ENCODE data around the gene BNIP2.
"Not testable (repeated sequence)": the region's sequence is repeated elsewhere in the genome, so short reads cannot be mapped to it uniquely, and the experiment has no call there.

BNIP2 gene

GRCh38 chr15:59656897-59657634 lies 32.1 kb downstream of the BNIP2 start, which contains the start of gene GTF2A2:
Gene GTF2A2 (minus strand): TSS chr15:59657515. CDS start chr15:59652277, 5,238 bp downstream.
- FAIRE-seq (peak; percentile 99), DNase-seq (ENCODE audit: insufficient read length) (peak; percentile 86)
- TF ChIP-seq TAF1 (IDR thresholded peaks at IDR 0.05; ENCODE audit: borderline replicate concordance, low read depth, low read length) (peak; percentile 77), POLR2AphosphoS5 (IDR thresholded peaks at IDR 0.05; ENCODE audit: low read depth, low read length) (peak; percentile 81), POLR2A (IDR thresholded peaks at IDR 0.05; ENCODE audit: low read depth, low read length) (peak; percentile 82)

DNA sequence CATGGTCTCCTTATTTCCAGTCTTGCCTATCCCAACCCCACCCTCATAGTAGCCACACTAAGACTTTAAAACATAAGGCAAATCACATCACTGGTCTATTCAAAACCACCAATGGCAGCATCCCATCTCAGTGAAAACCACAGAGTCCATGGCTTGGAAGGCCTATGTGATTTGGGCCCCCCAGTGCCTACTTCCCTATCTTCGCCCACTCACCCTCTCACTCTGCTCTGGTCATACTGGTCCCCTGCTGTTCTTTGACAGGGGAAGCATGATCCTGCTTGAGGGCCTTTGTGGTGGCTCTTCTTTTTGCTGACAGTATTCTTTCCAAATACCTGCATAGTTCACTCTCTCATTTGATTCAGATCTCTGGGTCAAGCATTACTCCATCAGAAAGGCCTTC lies 35.1 kb downstream of the BNIP2 start:
- TF ChIP-seq TAF1 (IDR thresholded peaks at IDR 0.05; ENCODE audit: borderline replicate concordance, low read depth, low read length): no peak
- TF ChIP-seq POLR2AphosphoS5 (IDR thresholded peaks at IDR 0.05; ENCODE audit: low read depth, low read length): no peak
- TF ChIP-seq POLR2A (IDR thresholded peaks at IDR 0.05; ENCODE audit: low read depth, low read length): no peak
- FAIRE-seq (no peak), DNase-seq (ENCODE audit: insufficient read length) (no peak)

GRCh38 chr15:59649603-59650002 lies 39.5 kb downstream of the BNIP2 start:
- FAIRE-seq (no peak), DNase-seq (ENCODE audit: insufficient read length) (no peak)
- TF ChIP-seq TAF1 (IDR thresholded peaks at IDR 0.05; ENCODE audit: borderline replicate concordance, low read depth, low read length): no peak
- no peak for TF ChIP-seq POLR2AphosphoS5 (IDR thresholded peaks at IDR 0.05; ENCODE audit: low read depth, low read length)
- no peak for TF ChIP-seq POLR2A (IDR thresholded peaks at IDR 0.05; ENCODE audit: low read depth, low read length)

- DNase-seq (ENCODE audit: insufficient read length) (no peak), FAIRE-seq (no peak)
- no peak for TF ChIP-seq TAF1 (IDR thresholded peaks at IDR 0.05; ENCODE audit: borderline replicate concordance, low read depth, low read length)
- TF ChIP-seq POLR2A (IDR thresholded peaks at IDR 0.05; ENCODE audit: low read depth, low read length): no peak
- no peak for TF ChIP-seq POLR2AphosphoS5 (IDR thresholded peaks at IDR 0.05; ENCODE audit: low read depth, low read length)
Observed at GRCh38 chr15:59647085-59647484, 42.0 kb downstream of the BNIP2 start.

DNA sequence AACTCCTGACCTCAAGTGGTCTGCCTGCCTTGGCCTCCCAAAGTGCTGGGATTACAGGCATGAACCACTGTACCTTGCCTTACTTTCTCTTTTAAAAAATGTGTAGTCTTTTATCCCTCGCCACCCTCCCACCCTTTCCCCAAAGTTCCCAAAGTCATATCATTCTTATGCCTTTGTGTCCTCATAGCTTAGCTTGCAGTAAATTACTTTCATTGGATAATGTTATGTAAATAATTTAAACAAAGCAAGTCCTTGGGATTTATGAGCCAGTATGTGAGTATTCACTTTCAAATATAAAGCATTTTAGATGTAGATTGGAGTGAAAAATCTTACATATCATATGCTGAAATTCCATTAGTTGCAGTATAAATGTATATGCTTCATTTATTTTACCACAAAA lies 42.8 kb downstream of the BNIP2 start:
- TF ChIP-seq POLR2A (IDR thresholded peaks at IDR 0.05; ENCODE audit: low read depth, low read length) (no peak), TAF1 (IDR thresholded peaks at IDR 0.05; ENCODE audit: borderline replicate concordance, low read depth, low read length) (no peak), POLR2AphosphoS5 (IDR thresholded peaks at IDR 0.05; ENCODE audit: low read depth, low read length) (no peak)
- DNase-seq (ENCODE audit: insufficient read length) (no peak), FAIRE-seq (no peak)

GRCh38 chr15:59645812-59646211 lies 43.3 kb downstream of the BNIP2 start:
- DNase-seq (ENCODE audit: insufficient read length); FAIRE-seq: not testable (repeated sequence)

- DNase-seq (ENCODE audit: insufficient read length) (no peak), FAIRE-seq (no peak)
- TF ChIP-seq TAF1 (IDR thresholded peaks at IDR 0.05; ENCODE audit: borderline replicate concordance, low read depth, low read length): no peak
- TF ChIP-seq POLR2A (IDR thresholded peaks at IDR 0.05; ENCODE audit: low read depth, low read length): no peak
- no peak for TF ChIP-seq POLR2AphosphoS5 (IDR thresholded peaks at IDR 0.05; ENCODE audit: low read depth, low read length)
Observed at GRCh38 chr15:59644756-59645155, 44.4 kb downstream of the BNIP2 start.

DNA sequence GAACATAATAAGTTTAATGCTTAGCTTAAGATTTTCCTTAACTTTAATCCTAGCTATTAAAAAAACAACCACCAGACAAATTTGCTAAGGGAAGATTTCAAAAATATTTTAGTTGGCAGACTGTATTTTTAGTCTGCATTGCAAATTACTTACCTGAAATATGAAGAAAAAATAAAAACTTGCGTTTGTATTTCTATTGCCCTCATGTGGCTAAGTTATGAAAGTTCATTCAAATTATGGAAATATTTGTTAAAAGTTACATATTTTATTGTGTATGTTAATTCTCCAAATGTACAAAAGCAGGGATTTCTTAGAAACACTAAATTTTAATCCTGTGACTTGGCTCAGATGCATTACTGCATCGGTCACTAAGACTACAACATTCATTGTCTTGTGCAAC lies 46.8 kb downstream of the BNIP2 start:
- no peak for TF ChIP-seq TAF1 (IDR thresholded peaks at IDR 0.05; ENCODE audit: borderline replicate concordance, low read depth, low read length)
- no peak for TF ChIP-seq POLR2A (IDR thresholded peaks at IDR 0.05; ENCODE audit: low read depth, low read length)
- no peak for TF ChIP-seq POLR2AphosphoS5 (IDR thresholded peaks at IDR 0.05; ENCODE audit: low read depth, low read length)
- FAIRE-seq (no peak), DNase-seq (ENCODE audit: insufficient read length) (no peak)

DNA sequence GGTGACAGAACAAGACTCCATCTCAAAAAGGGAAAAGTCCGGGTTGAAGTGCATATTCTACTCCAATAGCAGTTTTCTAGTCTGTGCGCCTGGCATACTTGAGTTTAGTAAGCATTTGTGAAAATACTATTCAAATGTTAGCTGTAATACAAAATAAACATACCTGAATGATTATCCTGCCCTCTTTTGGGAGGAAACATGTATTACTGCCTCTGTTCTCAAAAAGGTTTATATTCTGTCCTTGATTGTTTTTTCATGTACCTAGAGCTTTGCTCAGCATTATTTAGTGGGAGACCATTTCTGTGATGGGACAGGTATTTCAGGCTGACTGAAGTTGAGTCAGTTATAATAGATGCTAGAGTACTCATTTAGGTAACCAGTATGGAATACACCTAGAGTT lies 51.6 kb downstream of the BNIP2 start:
- DNase-seq (ENCODE audit: insufficient read length): not testable (repeated sequence)
- FAIRE-seq: peak; percentile 79

GRCh38 chr15:59636184-59636583 lies 52.9 kb downstream of the BNIP2 start:
- no peak for TF ChIP-seq TAF1 (IDR thresholded peaks at IDR 0.05; ENCODE audit: borderline replicate concordance, low read depth, low read length)
- TF ChIP-seq POLR2A (IDR thresholded peaks at IDR 0.05; ENCODE audit: low read depth, low read length): no peak
- no peak for TF ChIP-seq POLR2AphosphoS5 (IDR thresholded peaks at IDR 0.05; ENCODE audit: low read depth, low read length)
- no peak for DNase-seq (ENCODE audit: insufficient read length)
- FAIRE-seq: no peak

- FAIRE-seq (no peak), DNase-seq (ENCODE audit: insufficient read length) (no peak)
- TF ChIP-seq TAF1 (IDR thresholded peaks at IDR 0.05; ENCODE audit: borderline replicate concordance, low read depth, low read length): no peak
Observed at GRCh38 chr15:59632714-59633113, 56.4 kb downstream of the BNIP2 start.

DNA sequence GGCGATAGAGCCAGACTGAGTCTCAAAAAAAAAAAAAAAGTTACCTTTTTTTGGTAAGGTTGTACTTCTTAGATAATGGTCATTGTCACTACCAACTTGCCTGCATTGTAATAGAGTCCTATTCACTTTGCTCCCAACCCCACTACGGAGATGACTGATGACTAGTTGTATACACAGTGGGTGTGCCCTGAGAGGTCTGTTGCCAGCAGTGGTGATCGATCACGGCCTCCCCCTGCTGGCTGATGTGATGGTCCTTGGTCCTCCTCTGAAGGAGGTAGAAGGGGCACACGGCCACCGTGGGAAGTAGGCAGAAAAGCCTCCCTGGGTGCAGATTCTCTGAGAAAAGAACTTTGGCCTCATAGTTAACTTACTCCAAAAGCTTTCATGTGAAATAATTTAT lies 66.8 kb downstream of the BNIP2 start:
- FAIRE-seq (peak; percentile 38), DNase-seq (ENCODE audit: insufficient read length) (peak; percentile 43)
- TF ChIP-seq TAF1 (IDR thresholded peaks at IDR 0.05; ENCODE audit: borderline replicate concordance, low read depth, low read length) (no peak), POLR2AphosphoS5 (IDR thresholded peaks at IDR 0.05; ENCODE audit: low read depth, low read length) (no peak), POLR2A (IDR thresholded peaks at IDR 0.05; ENCODE audit: low read depth, low read length) (no peak)

DNA sequence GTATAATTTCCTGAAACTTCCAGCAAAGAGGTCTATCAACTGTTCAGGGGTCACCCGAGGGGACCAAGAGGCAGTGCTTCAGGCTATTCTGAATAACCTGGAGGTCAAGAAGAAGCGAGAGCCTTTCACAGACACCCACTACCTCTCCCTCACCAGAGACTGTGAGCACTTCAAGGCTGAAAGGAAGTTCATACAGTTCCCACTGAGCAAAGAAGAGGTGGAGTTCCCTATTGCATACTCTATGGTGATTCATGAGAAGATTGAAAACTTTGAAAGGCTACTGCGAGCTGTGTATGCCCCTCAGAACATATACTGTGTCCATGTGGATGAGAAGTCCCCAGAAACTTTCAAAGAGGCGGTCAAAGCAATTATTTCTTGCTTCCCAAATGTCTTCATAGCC lies 70.7 kb downstream of the BNIP2 start:
- TF ChIP-seq POLR2AphosphoS5 (IDR thresholded peaks at IDR 0.05; ENCODE audit: low read depth, low read length): no peak
- TF ChIP-seq TAF1 (IDR thresholded peaks at IDR 0.05; ENCODE audit: borderline replicate concordance, low read depth, low read length): no peak
- no peak for TF ChIP-seq POLR2A (IDR thresholded peaks at IDR 0.05; ENCODE audit: low read depth, low read length)
- FAIRE-seq (no peak), DNase-seq (ENCODE audit: insufficient read length) (no peak)
